ENCODE data around the gene PCBP3.
"Not testable (repeated sequence)": the region's sequence is repeated elsewhere in the genome, so short reads cannot be mapped to it uniquely, and the experiment has no call there.

The PCBP3 gene

GRCh38 chr21:45825219-45825618 lies 181.7 kb downstream of the PCBP3 start:
- H3K36me3 ChIP-seq (ENCODE audit: control insufficient read depth, insufficient read depth, low read length), result no peaks in the 10 kb centered on the region
- H3K4me3 ChIP-seq (ENCODE audit: low read depth, low read length), result no peak overlapping the region
- no peaks in the 10 kb centered on the region for H3K9me3 ChIP-seq (ENCODE audit: control insufficient read depth, insufficient read depth, low read length)
- no peak overlapping the region for H3K9ac ChIP-seq (ENCODE audit: low read depth, low read length)
- H3K4me1 ChIP-seq (ENCODE audit: control insufficient read depth, insufficient read depth, low read length), result peaks cover 3% of the 10 kb centered on the region
- H3K27me3 ChIP-seq (ENCODE audit: control insufficient read depth, insufficient read depth, low read length), result no peaks in the 10 kb centered on the region

GRCh38 chr21:45826676-45827301 lies 183.3 kb downstream of the PCBP3 start:
- Histone ChIP-seq H3K36me3 (ENCODE audit: control insufficient read depth, insufficient read depth, low read length) (no peaks in the 10 kb centered on the region), H3K4me3 (ENCODE audit: low read depth, low read length) (no peak overlapping the region), H3K9me3 (ENCODE audit: control insufficient read depth, insufficient read depth, low read length) (no peaks in the 10 kb centered on the region), H3K4me1 (ENCODE audit: control insufficient read depth, insufficient read depth, low read length) (no peaks in the 10 kb centered on the region), H3K27me3 (ENCODE audit: control insufficient read depth, insufficient read depth, low read length) (no peaks in the 10 kb centered on the region), H3K9ac (ENCODE audit: low read depth, low read length) (no peak overlapping the region)

GRCh38 chr21:45827302-45827692 lies 183.8 kb downstream of the PCBP3 start:
- H3K9me3 ChIP-seq (ENCODE audit: control insufficient read depth, insufficient read depth, low read length), result no peaks in the 10 kb centered on the region
- no peaks in the 10 kb centered on the region for H3K36me3 ChIP-seq (ENCODE audit: control insufficient read depth, insufficient read depth, low read length)
- no peaks in the 10 kb centered on the region for H3K4me1 ChIP-seq (ENCODE audit: control insufficient read depth, insufficient read depth, low read length)
- no peaks in the 10 kb centered on the region for H3K27me3 ChIP-seq (ENCODE audit: control insufficient read depth, insufficient read depth, low read length)
- no peak overlapping the region for H3K9ac ChIP-seq (ENCODE audit: low read depth, low read length)
- H3K4me3 ChIP-seq (ENCODE audit: low read depth, low read length), result no peak overlapping the region

- no peaks in the 10 kb centered on the region for H3K9me3 ChIP-seq (ENCODE audit: control insufficient read depth, insufficient read depth, low read length)
- H3K27me3 ChIP-seq (ENCODE audit: control insufficient read depth, insufficient read depth, low read length), result no peaks in the 10 kb centered on the region
- H3K9ac ChIP-seq (ENCODE audit: low read depth, low read length), result no peak overlapping the region
- H3K4me3 ChIP-seq (ENCODE audit: low read depth, low read length), result no peak overlapping the region
- no peaks in the 10 kb centered on the region for H3K36me3 ChIP-seq (ENCODE audit: control insufficient read depth, insufficient read depth, low read length)
- no peaks in the 10 kb centered on the region for H3K4me1 ChIP-seq (ENCODE audit: control insufficient read depth, insufficient read depth, low read length)
Measured at GRCh38 chr21:45827881-45828579, 184.5 kb downstream of the PCBP3 start.

- Histone ChIP-seq H3K9ac (ENCODE audit: low read depth, low read length) (no peak overlapping the region), H3K9me3 (ENCODE audit: control insufficient read depth, insufficient read depth, low read length) (no peaks in the 10 kb centered on the region), H3K36me3 (ENCODE audit: control insufficient read depth, insufficient read depth, low read length) (no peaks in the 10 kb centered on the region), H3K4me1 (ENCODE audit: control insufficient read depth, insufficient read depth, low read length) (no peaks in the 10 kb centered on the region), H3K27me3 (ENCODE audit: control insufficient read depth, insufficient read depth, low read length) (no peaks in the 10 kb centered on the region), H3K4me3 (ENCODE audit: low read depth, low read length) (no peak overlapping the region)
Measured at GRCh38 chr21:45828580-45829570, 185.3 kb downstream of the PCBP3 start.

- no peaks in the 10 kb centered on the region for H3K27me3 ChIP-seq (ENCODE audit: control insufficient read depth, insufficient read depth, low read length)
Measured at GRCh38 chr21:45829668-45830067, 186.1 kb downstream of the PCBP3 start.

GRCh38 chr21:45830221-45830640 lies 186.7 kb downstream of the PCBP3 start:
- Histone ChIP-seq H3K4me1 (ENCODE audit: control insufficient read depth, insufficient read depth, low read length) (no peaks in the 10 kb centered on the region), H3K9me3 (ENCODE audit: control insufficient read depth, insufficient read depth, low read length) (no peaks in the 10 kb centered on the region), H3K36me3 (ENCODE audit: control insufficient read depth, insufficient read depth, low read length) (no peaks in the 10 kb centered on the region), H3K4me3 (ENCODE audit: low read depth, low read length) (no peak overlapping the region), H3K9ac (ENCODE audit: low read depth, low read length) (no peak overlapping the region), H3K27me3 (ENCODE audit: control insufficient read depth, insufficient read depth, low read length) (no peaks in the 10 kb centered on the region)

More at GRCh38 chr21:45829668-45830067, 186.1 kb downstream of the PCBP3 start:
- no peak overlapping the region for H3K4me3 ChIP-seq (ENCODE audit: low read depth, low read length)
- H3K9ac ChIP-seq (ENCODE audit: low read depth, low read length), result no peak overlapping the region
- no peaks in the 10 kb centered on the region for H3K36me3 ChIP-seq (ENCODE audit: control insufficient read depth, insufficient read depth, low read length)
- H3K9me3 ChIP-seq (ENCODE audit: control insufficient read depth, insufficient read depth, low read length), result no peaks in the 10 kb centered on the region
- no peaks in the 10 kb centered on the region for H3K4me1 ChIP-seq (ENCODE audit: control insufficient read depth, insufficient read depth, low read length)

GRCh38 chr21:45830720-45831366 lies 187.3 kb downstream of the PCBP3 start:
- H3K9me3 ChIP-seq (ENCODE audit: control insufficient read depth, insufficient read depth, low read length), result no peaks in the 10 kb centered on the region
- no peak overlapping the region for H3K4me3 ChIP-seq (ENCODE audit: low read depth, low read length)
- no peaks in the 10 kb centered on the region for H3K4me1 ChIP-seq (ENCODE audit: control insufficient read depth, insufficient read depth, low read length)
- H3K27me3 ChIP-seq (ENCODE audit: control insufficient read depth, insufficient read depth, low read length), result no peaks in the 10 kb centered on the region
- no peak overlapping the region for H3K9ac ChIP-seq (ENCODE audit: low read depth, low read length)
- no peaks in the 10 kb centered on the region for H3K36me3 ChIP-seq (ENCODE audit: control insufficient read depth, insufficient read depth, low read length)

GRCh38 chr21:45831991-45832740 lies 188.6 kb downstream of the PCBP3 start:
- no peaks in the 10 kb centered on the region for H3K27me3 ChIP-seq (ENCODE audit: control insufficient read depth, insufficient read depth, low read length)

GRCh38 chr21:45832741-45833235 lies 189.3 kb downstream of the PCBP3 start:
- not testable (repeated sequence) for H3K9me3 ChIP-seq (ENCODE audit: control insufficient read depth, insufficient read depth, low read length); H3K36me3 ChIP-seq (ENCODE audit: control insufficient read depth, insufficient read depth, low read length); H3K4me1 ChIP-seq (ENCODE audit: control insufficient read depth, insufficient read depth, low read length); H3K27me3 ChIP-seq (ENCODE audit: control insufficient read depth, insufficient read depth, low read length); H3K9ac ChIP-seq (ENCODE audit: low read depth, low read length); H3K4me3 ChIP-seq (ENCODE audit: low read depth, low read length)

More at GRCh38 chr21:45831991-45832740, 188.6 kb downstream of the PCBP3 start:
- Histone ChIP-seq H3K36me3 (ENCODE audit: control insufficient read depth, insufficient read depth, low read length) (peaks cover 2% of the 10 kb centered on the region), H3K9me3 (ENCODE audit: control insufficient read depth, insufficient read depth, low read length) (no peaks in the 10 kb centered on the region), H3K9ac (ENCODE audit: low read depth, low read length) (no peak overlapping the region), H3K4me3 (ENCODE audit: low read depth, low read length) (no peak overlapping the region), H3K4me1 (ENCODE audit: control insufficient read depth, insufficient read depth, low read length) (no peaks in the 10 kb centered on the region)

Data from iPS-15b (cell line).